OCI-LY3 (cell line): ENCODE measurements around the gene FOXD4L6.
"Not testable (repeated sequence)": the region's sequence is repeated elsewhere in the genome, so short reads cannot be mapped to it uniquely, and the experiment has no call there.

ENCODE experiments used
- H2AFZ ChIP-seq: fragments of 200-600, 300-600 bp; shearing (Covaris generic); 2 replicates; pipeline ENCODE4 v1.6.0; 2014; ENCODE audit warnings: antibody characterized with exemption, low read depth, low read length
- H3K27ac ChIP-seq: fragments of 200-600, 300-600 bp; sonication (generic); 2 replicates; pipeline ENCODE4 v1.5.1; 2014; ENCODE audit warnings: mild to moderate bottlenecking, low read length, moderate library complexity, mixed read lengths
- H3K27me3 ChIP-seq: fragments of 200-600, 300-600 bp; sonication (generic); 2 replicates; pipeline ENCODE4 v1.6.1; 2014; ENCODE audit warnings: low read depth, low read length, mixed read lengths
- H3K36me3 ChIP-seq: fragments of 200-600, 300-600 bp; sonication (generic); replicated peaks from 2 replicates; pipeline ENCODE3; 2014; ENCODE audit warnings: low read depth, low read length, mixed read lengths
- H3K4me1 ChIP-seq: fragments of 300-600, 200-600 bp; sonication (generic); 2 replicates; pipeline ENCODE4 v1.6.1; 2014; ENCODE audit warnings: low read length, mixed read lengths
- H3K4me2 ChIP-seq: fragments of 200-600, 300-600 bp; sonication (generic); 2 replicates; pipeline ENCODE4 v1.6.1; 2014; ENCODE audit warnings: low read length, mixed read lengths
- H3K4me3 ChIP-seq: fragments of 300-600, 200-600 bp; sonication (generic); 2 replicates; pipeline ENCODE4 v1.5.1; 2014; ENCODE audit warnings: antibody characterized with exemption, mild to moderate bottlenecking, low read length, moderate library complexity
- H3K79me2 ChIP-seq: fragments of 300-600, 200-600 bp; shearing (Covaris generic); 2 replicates; pipeline ENCODE4 v1.6.1; 2014; ENCODE audit warnings: mild to moderate bottlenecking, low read length, mixed read lengths
- H3K9ac ChIP-seq: fragments of 300-600, 200-600 bp; shearing (Covaris generic); 2 replicates; pipeline ENCODE4 v1.6.0; 2014; ENCODE audit warnings: mild to moderate bottlenecking, low read length, moderate library complexity
- H3K9me3 ChIP-seq: fragments of 200-600, 300-600 bp; shearing (Covaris generic); 2 replicates; pipeline ENCODE4 v1.6.1; 2014; ENCODE audit warnings: low read length, mixed read lengths; ENCODE audit not compliant: insufficient read depth
- H4K20me1 ChIP-seq: fragments of 200-600, 300-600 bp; sonication (generic); 2 replicates; pipeline ENCODE4 v1.6.1; 2016; ENCODE audit warnings: low read length, mixed read lengths; ENCODE audit not compliant: insufficient read depth

The FOXD4L6 gene

DNA sequence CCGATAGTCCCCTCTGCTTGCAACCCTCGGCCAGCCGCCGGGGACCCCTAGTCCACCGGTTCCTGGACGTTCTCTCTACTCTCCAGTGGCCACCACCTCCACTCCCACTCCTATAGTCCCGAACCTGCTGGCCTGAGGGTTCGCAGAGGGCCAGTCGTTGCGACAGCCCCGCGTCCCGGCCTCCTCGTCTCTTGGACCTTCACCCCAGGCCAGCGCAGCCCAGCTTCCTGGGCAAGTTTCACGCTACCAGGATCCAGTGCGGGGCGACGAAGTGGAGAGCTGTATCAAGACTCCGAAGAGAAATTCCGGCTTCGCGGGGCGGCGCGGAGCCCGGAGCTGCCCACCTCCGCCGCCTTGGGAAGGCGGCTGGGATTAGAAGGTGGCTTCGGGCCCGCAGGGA, 5.1 kb downstream of the FOXD4L6 start:
- not testable (repeated sequence) for H3K4me1 ChIP-seq, H3K9ac ChIP-seq, H2AFZ ChIP-seq, H3K36me3 ChIP-seq, H3K4me3 ChIP-seq, H3K27me3 ChIP-seq, H3K27ac ChIP-seq, H4K20me1 ChIP-seq, H3K9me3 ChIP-seq, H3K4me2 ChIP-seq, H3K79me2 ChIP-seq

GRCh38 chr9:41120696-41121095, 7.8 kb downstream of the FOXD4L6 start:
- H3K9me3 ChIP-seq, H3K4me2 ChIP-seq: not testable (repeated sequence)

DNA sequence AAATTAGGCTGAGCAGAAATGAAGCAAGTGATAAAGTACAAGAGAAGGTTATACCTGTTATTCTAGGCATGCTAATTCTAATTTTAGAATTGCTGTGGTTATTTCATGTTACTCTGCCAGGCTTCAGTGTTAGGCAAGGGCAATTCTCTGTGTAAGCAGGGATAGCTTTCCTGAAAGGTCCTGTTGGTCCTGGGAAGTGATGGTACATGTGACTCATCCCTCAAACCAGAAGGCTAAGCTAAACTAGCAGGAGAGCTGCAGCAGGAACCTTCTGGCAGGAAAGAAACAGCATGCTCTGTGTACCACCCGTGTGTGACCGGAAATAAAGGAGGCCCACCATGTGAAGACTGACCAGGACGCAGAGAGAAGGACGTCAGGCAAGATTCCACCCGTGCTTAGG, 8.8 kb downstream of the FOXD4L6 start:
- not testable (repeated sequence) for H3K9me3 ChIP-seq, H3K9ac ChIP-seq, H2AFZ ChIP-seq, H3K79me2 ChIP-seq, H3K4me2 ChIP-seq, H3K4me3 ChIP-seq, H3K27ac ChIP-seq, H3K4me1 ChIP-seq, H3K36me3 ChIP-seq, H4K20me1 ChIP-seq, H3K27me3 ChIP-seq

More at GRCh38 chr9:41120696-41121095, 7.8 kb downstream of the FOXD4L6 start:
- not testable (repeated sequence) for H3K27ac ChIP-seq, H2AFZ ChIP-seq, H3K36me3 ChIP-seq, H3K4me1 ChIP-seq, H3K79me2 ChIP-seq, H4K20me1 ChIP-seq, H3K9ac ChIP-seq, H3K4me3 ChIP-seq, H3K27me3 ChIP-seq

- H3K9ac ChIP-seq, H3K27ac ChIP-seq: not testable (repeated sequence)
These were observed 9.2 kb downstream of the FOXD4L6 start for GRCh38 chr9:41119311-41119710.

GRCh38 chr9:41113348-41113747, 15.1 kb downstream of the FOXD4L6 start:
- not testable (repeated sequence) for H3K9ac ChIP-seq, H3K36me3 ChIP-seq, H3K9me3 ChIP-seq, H2AFZ ChIP-seq, H3K79me2 ChIP-seq, H3K4me2 ChIP-seq, H4K20me1 ChIP-seq, H3K27me3 ChIP-seq, H3K4me3 ChIP-seq, H3K27ac ChIP-seq, H3K4me1 ChIP-seq

More at GRCh38 chr9:41119311-41119710, 9.2 kb downstream of the FOXD4L6 start:
- H4K20me1 ChIP-seq, H3K79me2 ChIP-seq, H3K27me3 ChIP-seq, H3K4me3 ChIP-seq, H3K4me1 ChIP-seq, H2AFZ ChIP-seq, H3K9me3 ChIP-seq, H3K4me2 ChIP-seq, H3K36me3 ChIP-seq: not testable (repeated sequence)

DNA sequence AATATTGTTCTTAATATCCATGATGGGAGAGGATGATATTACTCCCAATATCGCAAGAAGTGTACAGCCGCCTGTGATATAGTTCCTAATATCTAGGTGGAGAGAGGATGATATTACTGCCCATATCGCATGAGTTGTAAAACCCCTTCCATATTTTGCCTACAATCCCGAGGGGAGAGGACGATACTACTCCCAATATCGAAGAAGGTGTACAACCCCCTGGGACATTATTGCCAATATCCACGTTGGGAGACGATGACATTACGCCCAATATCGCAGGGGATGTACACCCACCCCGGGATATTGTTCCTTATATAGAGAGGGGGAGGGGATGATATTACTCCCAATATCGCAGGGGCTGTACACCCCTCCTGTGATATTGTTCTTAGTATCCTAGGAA, 17.1 kb downstream of the FOXD4L6 start:
- H3K9me3 ChIP-seq, H3K4me3 ChIP-seq, H3K27ac ChIP-seq, H3K36me3 ChIP-seq, H3K4me2 ChIP-seq, H3K4me1 ChIP-seq, H3K27me3 ChIP-seq, H3K79me2 ChIP-seq, H4K20me1 ChIP-seq, H2AFZ ChIP-seq, H3K9ac ChIP-seq: not testable (repeated sequence)

DNA sequence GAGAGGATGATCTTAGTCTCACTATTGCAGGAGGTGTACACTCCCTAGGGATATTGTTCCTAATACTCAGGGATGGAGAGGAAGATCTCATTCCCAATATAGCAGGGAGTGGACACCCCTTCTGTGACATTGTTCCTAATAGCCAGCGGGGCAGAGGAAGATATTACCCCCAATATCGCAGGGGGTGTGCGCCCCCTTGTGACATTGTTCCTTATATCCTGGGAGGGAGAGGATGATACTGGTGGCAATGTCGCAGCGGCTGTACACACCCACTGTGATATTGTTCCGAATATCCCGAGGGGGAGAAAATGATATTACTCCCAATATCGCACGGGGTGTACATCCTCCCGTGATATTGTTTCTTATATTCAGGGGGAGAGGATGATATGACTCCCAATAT, 17.6 kb downstream of the FOXD4L6 start:
- H3K27ac ChIP-seq, H3K9ac ChIP-seq, H3K79me2 ChIP-seq, H3K4me3 ChIP-seq, H2AFZ ChIP-seq, H4K20me1 ChIP-seq, H3K4me1 ChIP-seq, H3K4me2 ChIP-seq, H3K9me3 ChIP-seq, H3K27me3 ChIP-seq, H3K36me3 ChIP-seq: not testable (repeated sequence)

DNA sequence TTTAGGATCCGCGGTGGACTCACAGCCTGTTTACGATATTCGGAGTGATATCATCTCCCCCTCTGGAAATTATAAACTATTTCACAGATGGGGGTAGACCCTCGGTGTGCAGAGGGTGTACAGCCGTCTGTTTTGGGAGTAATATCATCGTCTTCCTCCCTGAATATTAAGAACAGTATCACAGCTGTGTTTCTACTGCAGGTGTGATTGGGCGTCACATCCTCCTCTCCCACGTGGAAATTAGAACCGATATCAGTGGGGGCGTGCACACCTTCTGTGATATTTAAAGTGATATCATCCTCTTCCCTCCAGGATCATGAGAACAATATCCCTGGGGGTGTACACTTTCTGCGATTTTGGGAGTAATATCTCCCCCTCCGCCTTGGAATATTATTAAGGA, 19.2 kb downstream of the FOXD4L6 start:
- not testable (repeated sequence) for H2AFZ ChIP-seq, H3K4me2 ChIP-seq, H3K4me3 ChIP-seq, H3K79me2 ChIP-seq, H3K27me3 ChIP-seq, H3K9ac ChIP-seq, H3K9me3 ChIP-seq, H3K36me3 ChIP-seq, H4K20me1 ChIP-seq, H3K27ac ChIP-seq, H3K4me1 ChIP-seq

- not testable (repeated sequence) for H3K9ac ChIP-seq, H4K20me1 ChIP-seq, H2AFZ ChIP-seq, H3K4me1 ChIP-seq, H3K4me3 ChIP-seq, H3K27ac ChIP-seq, H3K27me3 ChIP-seq, H3K36me3 ChIP-seq, H3K9me3 ChIP-seq, H3K4me2 ChIP-seq, H3K79me2 ChIP-seq
These were observed 19.7 kb downstream of the FOXD4L6 start for GRCh38 chr9:41108816-41109215.

- not testable (repeated sequence) for H3K4me2 ChIP-seq
These were observed 21.9 kb downstream of the FOXD4L6 start for GRCh38 chr9:41106472-41107116.

More at GRCh38 chr9:41106472-41107116, 21.9 kb downstream of the FOXD4L6 start:
- not testable (repeated sequence) for H3K4me1 ChIP-seq, H3K9ac ChIP-seq, H3K27ac ChIP-seq, H3K79me2 ChIP-seq, H3K4me3 ChIP-seq, H3K36me3 ChIP-seq, H3K9me3 ChIP-seq, H2AFZ ChIP-seq, H3K27me3 ChIP-seq, H4K20me1 ChIP-seq
